ENCODE data around the gene HEXD.

The HEXD gene

GRCh38 chr17:82480318-82480717, 62.2 kb downstream of the HEXD start:
- H3K36me3 Mint-ChIP-seq (ENCODE audit: low read depth), result peaks cover 85% of the 10 kb centered on the region
- H3K27ac Mint-ChIP-seq, result peak overlapping the region; percentile 37
- H3K27me3 Mint-ChIP-seq, result no peaks in the 10 kb centered on the region
- peaks cover 8% of the 10 kb centered on the region for H3K4me1 Mint-ChIP-seq (ENCODE audit: low read depth)
- no peaks in the 10 kb centered on the region for H3K9me3 Mint-ChIP-seq
- no peak overlapping the region for H3K4me3 Mint-ChIP-seq
- no peak for DNase-seq

DNA sequence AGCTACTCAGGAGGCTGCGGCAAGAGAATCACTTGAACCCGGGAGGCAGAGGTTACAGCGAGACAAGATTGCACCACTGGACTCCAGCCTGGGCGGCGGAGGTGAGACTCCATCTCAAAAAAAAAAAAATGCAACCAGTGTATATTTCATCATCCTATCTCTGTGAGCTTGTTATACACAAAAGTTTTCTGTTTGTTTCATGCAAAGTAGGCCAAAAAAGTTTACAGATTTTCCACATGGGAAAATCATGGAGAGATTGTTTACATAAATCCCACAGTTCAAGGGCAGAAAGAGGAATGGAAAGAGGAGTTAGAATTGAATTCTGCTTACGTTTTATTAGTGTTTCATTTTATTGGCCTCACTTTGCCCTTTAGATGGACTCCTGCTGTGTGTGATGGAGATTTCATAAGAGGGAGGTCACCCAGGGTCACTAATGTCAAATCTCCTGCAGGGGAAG, 65.1 kb downstream of the HEXD start:
- H3K4me1 Mint-ChIP-seq (ENCODE audit: low read depth), result peaks cover 11% of the 10 kb centered on the region
- DNase-seq, result no peak
- no peaks in the 10 kb centered on the region for H3K27me3 Mint-ChIP-seq
- H3K36me3 Mint-ChIP-seq (ENCODE audit: low read depth), result peaks cover 94% of the 10 kb centered on the region
- H3K27ac Mint-ChIP-seq, result no peak overlapping the region
- H3K4me3 Mint-ChIP-seq, result no peak overlapping the region
- H3K9me3 Mint-ChIP-seq, result no peaks in the 10 kb centered on the region

DNA sequence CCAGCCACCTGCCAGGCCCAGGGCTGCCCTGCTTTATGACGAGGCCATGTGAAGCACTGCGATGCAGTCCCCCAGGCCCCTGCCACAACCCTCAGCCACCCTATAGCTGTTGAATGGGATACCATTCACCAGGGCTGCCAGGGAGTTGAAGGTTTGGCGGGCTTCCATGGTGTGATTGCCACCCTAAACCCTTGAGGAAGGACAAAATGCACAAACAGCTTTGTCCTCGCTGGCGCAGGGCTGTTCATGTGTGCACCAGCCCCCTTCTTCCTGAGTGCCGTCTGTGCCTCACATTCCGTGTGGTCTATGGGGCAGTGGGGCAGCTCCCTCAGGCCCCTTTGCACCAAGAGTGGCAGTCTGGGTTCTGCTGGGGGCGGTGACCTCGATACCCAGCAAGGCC, 65.7 kb downstream of the HEXD start:
- no peak overlapping the region for H3K27ac Mint-ChIP-seq
- no peak overlapping the region for H3K4me3 Mint-ChIP-seq
- DNase-seq, result no peak
- H3K27me3 Mint-ChIP-seq, result no peaks in the 10 kb centered on the region
- H3K36me3 Mint-ChIP-seq (ENCODE audit: low read depth), result peaks cover 94% of the 10 kb centered on the region
- peaks cover 11% of the 10 kb centered on the region for H3K4me1 Mint-ChIP-seq (ENCODE audit: low read depth)
- H3K9me3 Mint-ChIP-seq, result no peaks in the 10 kb centered on the region

GRCh38 chr17:82486231-82487094, 68.3 kb downstream of the HEXD start:
- no peaks in the 10 kb centered on the region for H3K9me3 Mint-ChIP-seq
- H3K4me1 Mint-ChIP-seq (ENCODE audit: low read depth), result peaks cover 9% of the 10 kb centered on the region
- peak overlapping the region; percentile 84 for H3K27ac Mint-ChIP-seq
- H3K27me3 Mint-ChIP-seq, result no peaks in the 10 kb centered on the region
- peaks cover 76% of the 10 kb centered on the region for H3K36me3 Mint-ChIP-seq (ENCODE audit: low read depth)
- no peak for DNase-seq
- H3K4me3 Mint-ChIP-seq, result no peak overlapping the region

GRCh38 chr17:82487910-82488309, 69.8 kb downstream of the HEXD start:
- Mint-ChIP-seq H3K9me3 (no peaks in the 10 kb centered on the region), H3K27ac (no peak overlapping the region), H3K4me3 (no peak overlapping the region), H3K36me3 (ENCODE audit: low read depth) (peaks cover 63% of the 10 kb centered on the region), H3K27me3 (no peaks in the 10 kb centered on the region), H3K4me1 (ENCODE audit: low read depth) (peaks cover 10% of the 10 kb centered on the region)
- no peak for DNase-seq

DNA sequence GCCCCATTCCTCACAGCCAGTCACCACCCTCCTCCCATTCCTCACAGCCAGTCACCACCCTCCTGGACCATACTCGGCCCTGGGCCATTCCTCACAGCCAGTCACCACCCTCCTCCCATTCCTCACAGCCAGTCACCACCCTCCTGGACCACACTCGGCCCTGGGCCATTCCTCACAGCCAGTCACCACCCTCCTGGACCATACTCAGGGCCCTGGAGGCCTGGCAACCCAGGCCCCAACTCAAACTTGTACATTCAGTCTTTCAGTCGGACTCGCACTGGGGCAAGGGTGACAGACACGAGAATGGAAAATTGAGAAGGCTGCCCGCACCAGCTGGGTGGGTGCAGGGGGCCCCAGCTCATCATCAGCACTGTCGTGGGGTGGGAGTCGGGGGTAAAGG, 71.0 kb downstream of the HEXD start:
- Mint-ChIP-seq H3K27ac (peak overlapping the region; percentile 52), H3K4me3 (no peak overlapping the region), H3K36me3 (ENCODE audit: low read depth) (peaks cover 51% of the 10 kb centered on the region), H3K27me3 (no peaks in the 10 kb centered on the region), H3K4me1 (ENCODE audit: low read depth) (peaks cover 12% of the 10 kb centered on the region), H3K9me3 (no peaks in the 10 kb centered on the region)
- no peak for DNase-seq

DNA sequence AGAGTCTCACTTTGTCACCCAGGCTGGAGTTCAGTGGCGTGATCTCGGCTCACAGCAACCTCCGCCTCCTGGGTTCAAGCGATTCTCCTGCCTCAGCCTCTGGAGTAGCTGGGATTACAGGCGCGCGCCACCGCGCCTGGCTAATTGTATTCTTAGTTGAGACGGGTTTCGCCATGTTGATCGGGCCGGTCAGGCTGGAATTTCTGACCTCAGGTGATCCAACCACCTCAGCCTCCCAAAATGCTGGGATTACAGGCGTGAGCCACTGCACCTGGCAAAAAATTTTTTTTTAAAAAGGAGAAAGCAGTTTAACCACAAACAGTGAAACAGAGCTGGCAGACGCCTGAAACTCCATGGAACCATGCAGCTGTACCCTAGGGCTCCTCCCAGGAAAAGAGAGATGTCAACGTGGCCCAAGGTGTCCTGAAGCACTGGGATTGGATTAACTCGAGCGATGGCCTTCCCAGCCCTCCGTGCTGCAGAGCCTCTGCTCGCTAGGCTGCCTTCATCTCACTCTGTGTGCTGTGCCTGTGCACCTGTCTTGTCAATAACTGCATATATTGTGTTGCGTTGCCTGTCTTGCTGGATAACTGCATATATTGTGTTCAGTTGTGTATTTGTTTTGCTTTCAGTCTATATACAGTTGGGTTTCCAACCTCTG, 71.8 kb downstream of the HEXD start:
- no peak overlapping the region for H3K27ac Mint-ChIP-seq

GRCh38 chr17:82490512-82491195, 72.5 kb downstream of the HEXD start:
- H3K36me3 Mint-ChIP-seq (ENCODE audit: low read depth), result peaks cover 36% of the 10 kb centered on the region
- no peak overlapping the region for H3K4me3 Mint-ChIP-seq
- H3K27me3 Mint-ChIP-seq, result no peaks in the 10 kb centered on the region
- H3K9me3 Mint-ChIP-seq, result no peaks in the 10 kb centered on the region
- H3K4me1 Mint-ChIP-seq (ENCODE audit: low read depth), result peaks cover 17% of the 10 kb centered on the region
- DNase-seq, result no peak
- H3K27ac Mint-ChIP-seq, result no peak overlapping the region

More for the DNA sequence above, 71.8 kb downstream of the HEXD start:
- DNase-seq, result no peak
- H3K36me3 Mint-ChIP-seq (ENCODE audit: low read depth), result peaks cover 43% of the 10 kb centered on the region
- H3K4me3 Mint-ChIP-seq, result no peak overlapping the region
- H3K4me1 Mint-ChIP-seq (ENCODE audit: low read depth), result peaks cover 17% of the 10 kb centered on the region
- H3K27me3 Mint-ChIP-seq, result no peaks in the 10 kb centered on the region
- no peaks in the 10 kb centered on the region for H3K9me3 Mint-ChIP-seq

GRCh38 chr17:82491196-82491530, 73.0 kb downstream of the HEXD start:
- no peak for DNase-seq
- no peak overlapping the region for H3K4me3 Mint-ChIP-seq
- H3K27me3 Mint-ChIP-seq, result no peaks in the 10 kb centered on the region
- no peaks in the 10 kb centered on the region for H3K9me3 Mint-ChIP-seq
- H3K27ac Mint-ChIP-seq, result no peak overlapping the region
- H3K36me3 Mint-ChIP-seq (ENCODE audit: low read depth), result peaks cover 31% of the 10 kb centered on the region
- H3K4me1 Mint-ChIP-seq (ENCODE audit: low read depth), result peaks cover 14% of the 10 kb centered on the region

DNA sequence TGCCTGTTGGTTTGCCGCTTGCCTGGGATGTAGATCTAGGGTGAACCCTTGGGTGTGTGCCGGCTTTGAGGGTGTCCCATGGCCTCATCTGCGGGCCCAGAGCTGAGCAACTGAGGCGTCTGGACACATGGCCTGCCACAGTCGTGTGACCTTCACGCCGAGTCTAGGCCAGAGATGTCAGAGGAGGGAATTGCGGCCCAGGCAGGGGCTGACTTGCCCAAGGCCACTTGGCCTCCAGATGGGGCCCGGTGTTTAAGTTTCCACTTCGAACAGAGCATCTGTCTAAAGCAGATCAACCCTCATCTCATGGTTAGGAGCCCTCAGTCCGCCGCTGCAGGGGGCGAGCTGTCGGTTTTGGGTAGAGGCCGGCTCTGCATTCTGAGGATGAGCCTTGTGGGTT, 73.4 kb downstream of the HEXD start:
- Mint-ChIP-seq H3K36me3 (ENCODE audit: low read depth) (peaks cover 27% of the 10 kb centered on the region), H3K4me1 (ENCODE audit: low read depth) (peaks cover 14% of the 10 kb centered on the region), H3K27ac (no peak overlapping the region), H3K4me3 (no peak overlapping the region), H3K9me3 (no peaks in the 10 kb centered on the region), H3K27me3 (no peaks in the 10 kb centered on the region)
- DNase-seq, result no peak
